ENCODE results near the gene ACBD3. TPM values are rescaled to one million over a fixed set of nuclear protein-coding genes. Genes with fewer than 3 reads are reported as not detected.
A peak's percentile ranks its signal among the peaks of the same experiment; 100 is the strongest.

ACBD3 gene
- total and polyA plus RNA-seq, 5 donors = 9.5 to 38.4 (median 26.4) TPM

- intact Hi-C loops (cut with DNase I) = no loop called here
- H3K4me3 ChIP-seq (ENCODE audit: low read length) = peak overlapping the region; percentile 80
- peak; percentile 76 to 77 for ATAC-seq
- no peaks in the 10 kb centered on the region for H3K9me3 ChIP-seq (ENCODE audit: control insufficient read depth, low read length)
- H3K27ac ChIP-seq (ENCODE audit: low read length) = peak overlapping the region; percentile 99
- H3K4me1 ChIP-seq (ENCODE audit: control insufficient read depth, insufficient read depth, low read length) = peaks cover 5% of the 10 kb centered on the region
- peak; percentile 77 to 89 (median 88) for DNase-seq
- WGBS = under 1% methylated on average over 73 of the region's 73 CpGs
- no peaks in the 10 kb centered on the region for H3K27me3 ChIP-seq (ENCODE audit: control insufficient read depth, insufficient read depth)
Observed at GRCh38 chr1:226110249-226111097, 76.1 kb downstream of the ACBD3 start.

DNA sequence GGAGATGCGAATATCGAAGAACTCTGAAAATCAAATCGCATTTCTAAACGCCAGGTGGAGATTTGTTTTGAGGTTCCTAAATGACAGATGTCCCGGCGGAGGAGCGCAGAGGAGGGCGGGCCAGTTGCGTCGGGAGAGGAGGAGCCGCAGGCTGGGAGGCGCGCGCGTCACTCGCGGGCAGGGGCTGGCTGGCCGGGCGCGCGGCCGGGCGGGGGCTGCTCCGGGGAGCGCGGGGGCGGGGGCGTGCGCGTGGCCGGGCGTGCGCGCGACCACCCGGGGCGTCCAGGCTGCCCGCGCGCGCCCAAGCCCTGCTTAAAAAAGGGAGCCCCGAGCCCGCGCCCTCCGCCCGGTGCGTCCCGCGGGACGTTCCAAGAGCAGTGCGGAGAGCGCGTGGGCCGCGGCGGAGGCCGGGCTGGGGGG lies 76.7 kb downstream of the ACBD3 start:
- peak; percentile 91 to 95 for ATAC-seq
- intact Hi-C loops (cut with DNase I) = no loop called here
- under 1% methylated on average over 57 of the region's 57 CpGs for WGBS

GRCh38 chr1:226108935-226109828 lies 77.4 kb downstream of the ACBD3 start:
- ATAC-seq (peak; percentile 61 to 68), DNase-seq (peak; percentile 50 to 77 (median 73))
- Histone ChIP-seq H3K9me3 (ENCODE audit: control insufficient read depth, low read length) (no peaks in the 10 kb centered on the region), H3K27ac (ENCODE audit: low read length) (peak overlapping the region; percentile 97), H3K4me1 (ENCODE audit: control insufficient read depth, insufficient read depth, low read length) (peaks cover 5% of the 10 kb centered on the region), H3K4me3 (ENCODE audit: low read length) (peak overlapping the region; percentile 80), H3K27me3 (ENCODE audit: control insufficient read depth, insufficient read depth) (no peaks in the 10 kb centered on the region)
- intact Hi-C loops (cut with DNase I) = no loop called here
- 8% methylated on average over 23 of the region's 23 CpGs for WGBS

More for the DNA sequence above, 76.7 kb downstream of the ACBD3 start:
- H3K4me1 ChIP-seq (ENCODE audit: control insufficient read depth, insufficient read depth, low read length) = peaks cover 5% of the 10 kb centered on the region
- no peaks in the 10 kb centered on the region for H3K9me3 ChIP-seq (ENCODE audit: control insufficient read depth, low read length)
- H3K27me3 ChIP-seq (ENCODE audit: control insufficient read depth, insufficient read depth) = no peaks in the 10 kb centered on the region
- peak overlapping the region; percentile 99 for H3K27ac ChIP-seq (ENCODE audit: low read length)
- peak overlapping the region; percentile 80 for H3K4me3 ChIP-seq (ENCODE audit: low read length)
- DNase-seq = peak; percentile 91 to 97 (median 96)

GRCh38 chr1:226107471-226108460 lies 78.8 kb downstream of the ACBD3 start:
- Histone ChIP-seq H3K4me3 (ENCODE audit: low read length) (no peak overlapping the region), H3K27ac (ENCODE audit: low read length) (no peak overlapping the region), H3K9me3 (ENCODE audit: control insufficient read depth, low read length) (no peaks in the 10 kb centered on the region), H3K4me1 (ENCODE audit: control insufficient read depth, insufficient read depth, low read length) (peaks cover 5% of the 10 kb centered on the region), H3K27me3 (ENCODE audit: control insufficient read depth, insufficient read depth) (no peaks in the 10 kb centered on the region)
- 75% methylated on average over 3 of the region's 3 CpGs for WGBS
- intact Hi-C loops (cut with DNase I) = no loop called here
- DNase-seq (no peak), ATAC-seq (no peak)

DNA sequence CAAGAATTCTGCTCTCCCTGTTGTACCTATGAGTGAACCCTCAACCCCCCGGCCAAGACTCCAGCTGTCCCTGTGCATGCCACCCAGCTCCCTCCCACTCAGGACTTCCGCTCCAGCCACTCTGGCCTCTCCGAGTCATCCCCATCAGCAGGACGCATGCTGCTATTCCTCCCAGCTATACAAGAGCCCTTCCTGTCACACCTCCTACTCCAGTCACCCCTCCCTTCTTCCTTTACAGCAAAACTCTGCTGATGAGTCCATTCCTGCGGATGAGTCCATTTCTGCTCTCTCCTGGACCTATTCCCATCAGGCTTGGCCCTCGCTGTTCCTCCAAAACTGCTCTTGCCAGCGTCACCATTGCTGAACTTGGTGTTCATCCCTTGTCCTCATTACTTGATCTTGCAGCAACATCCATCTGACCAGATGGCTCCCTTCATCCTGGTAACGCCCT lies 81.8 kb downstream of the ACBD3 start:
- 58% methylated on average over 8 of the region's 8 CpGs for WGBS
- no peak overlapping the region for H3K4me3 ChIP-seq (ENCODE audit: low read length)
- H3K27ac ChIP-seq (ENCODE audit: low read length) = no peak overlapping the region
- no peaks in the 10 kb centered on the region for H3K9me3 ChIP-seq (ENCODE audit: control insufficient read depth, low read length)
- no peaks in the 10 kb centered on the region for H3K27me3 ChIP-seq (ENCODE audit: control insufficient read depth, insufficient read depth)
- no peaks in the 10 kb centered on the region for H3K4me1 ChIP-seq (ENCODE audit: control insufficient read depth, insufficient read depth, low read length)
- ATAC-seq = no peak
- intact Hi-C loops (cut with DNase I) = no loop called here
- no peak for DNase-seq

- 13% methylated on average over 32 of the region's 32 CpGs for WGBS
- no peaks in the 10 kb centered on the region for H3K4me1 ChIP-seq (ENCODE audit: control insufficient read depth, insufficient read depth, low read length)
- intact Hi-C loops (cut with DNase I) = no loop called here
- H3K27me3 ChIP-seq (ENCODE audit: control insufficient read depth, insufficient read depth) = no peaks in the 10 kb centered on the region
- peak overlapping the region; percentile 76 for H3K4me3 ChIP-seq (ENCODE audit: low read length)
- peak; percentile 51 to 60 for ATAC-seq
- no peak overlapping the region for H3K27ac ChIP-seq (ENCODE audit: low read length)
- peak in 2 of 3 donors; percentile 74 to 75 for DNase-seq
- H3K9me3 ChIP-seq (ENCODE audit: control insufficient read depth, low read length) = no peaks in the 10 kb centered on the region
Observed at GRCh38 chr1:226100436-226101391, 85.8 kb downstream of the ACBD3 start.

DNA sequence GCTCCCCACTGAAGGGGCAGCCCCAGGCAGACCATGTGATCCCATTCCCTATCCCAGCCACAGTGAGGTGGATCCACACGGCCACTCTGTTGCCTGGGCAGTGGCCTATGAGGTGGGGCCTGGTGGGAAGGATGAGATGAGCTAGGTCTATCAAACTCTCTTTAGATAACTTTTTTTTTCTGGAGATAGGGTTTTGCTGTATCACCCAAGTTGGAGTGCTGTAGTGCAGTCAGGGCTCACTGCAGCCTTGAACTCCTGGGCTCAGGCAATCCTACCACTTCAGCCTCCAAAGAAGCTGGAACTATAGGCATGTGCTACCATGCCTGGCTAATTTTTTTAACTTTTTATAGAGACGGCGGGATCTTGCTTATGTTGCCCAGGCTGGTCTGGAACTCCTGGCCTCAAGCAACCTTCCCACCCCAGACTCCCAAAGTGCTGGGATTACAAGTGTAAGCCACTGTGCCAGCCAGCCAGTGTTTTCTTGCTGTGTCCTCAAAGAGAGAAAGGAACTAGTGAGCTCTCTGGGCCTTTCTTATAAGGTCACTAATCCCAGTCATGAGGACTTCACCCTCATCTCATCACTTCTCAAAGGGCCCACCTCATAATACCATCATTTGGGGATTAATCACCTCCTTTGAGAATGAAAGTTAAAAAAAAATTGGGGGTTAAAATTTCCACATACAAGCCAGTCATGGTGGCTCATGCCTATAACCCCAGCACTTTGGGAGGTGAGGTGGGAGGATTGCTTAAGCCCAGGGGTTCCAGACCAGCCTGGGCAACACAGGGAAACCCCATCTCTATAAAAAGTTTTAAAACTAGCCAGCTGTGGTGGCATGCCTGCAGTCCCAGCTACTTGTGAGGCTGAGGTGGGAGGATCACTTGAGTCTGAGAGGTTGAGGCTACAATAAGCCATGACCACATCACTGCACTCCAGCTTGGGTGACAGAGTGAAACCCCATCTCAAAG lies 87.4 kb downstream of the ACBD3 start:
- intact Hi-C loops (cut with DNase I) = no loop called here
- H3K9me3 ChIP-seq (ENCODE audit: control insufficient read depth, low read length) = no peaks in the 10 kb centered on the region
- WGBS = 91% methylated on average over 3 of the region's 3 CpGs
- no peaks in the 10 kb centered on the region for H3K4me1 ChIP-seq (ENCODE audit: control insufficient read depth, insufficient read depth, low read length)
- no peaks in the 10 kb centered on the region for H3K27me3 ChIP-seq (ENCODE audit: control insufficient read depth, insufficient read depth)
- ATAC-seq (no peak), DNase-seq (no peak)
- no peak overlapping the region for H3K4me3 ChIP-seq (ENCODE audit: low read length)
- no peak overlapping the region for H3K27ac ChIP-seq (ENCODE audit: low read length)

DNA sequence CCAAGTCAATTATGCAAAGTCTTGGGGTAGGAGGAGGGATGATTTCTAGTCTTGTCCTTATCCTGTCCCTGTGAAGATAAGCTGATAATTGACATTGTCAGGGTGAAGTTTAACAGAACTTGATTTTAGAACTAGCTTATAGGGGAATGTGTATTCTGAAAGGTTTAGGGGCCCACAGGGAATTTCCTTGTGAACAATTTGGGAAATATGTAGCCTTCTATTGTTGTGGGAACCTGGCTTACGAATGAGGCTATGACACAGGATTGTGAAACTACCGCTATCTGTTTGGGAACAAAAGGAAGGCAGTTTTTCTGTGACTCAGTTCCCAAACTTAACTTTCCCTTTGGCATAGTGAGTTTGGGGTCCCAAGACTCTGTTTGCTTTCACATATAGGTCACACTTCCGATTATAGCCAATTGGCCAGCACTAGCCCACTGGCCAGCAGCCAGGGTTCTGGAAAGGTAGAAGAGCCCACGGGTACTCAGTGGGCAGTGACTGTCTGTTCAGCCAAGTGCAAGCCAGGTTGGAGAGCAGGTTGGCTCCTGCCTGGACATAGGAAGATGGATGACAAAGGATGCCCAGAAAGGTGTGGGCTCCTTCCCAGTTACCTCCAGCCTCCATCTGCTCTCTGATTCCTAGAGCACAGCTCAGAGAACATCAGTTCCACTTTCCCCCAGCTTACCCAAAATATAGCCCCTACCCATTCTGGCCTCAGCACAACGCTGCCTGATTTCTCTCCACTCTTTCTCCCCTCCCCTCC lies 88.5 kb downstream of the ACBD3 start:
- H3K27me3 ChIP-seq (ENCODE audit: control insufficient read depth, insufficient read depth) = no peaks in the 10 kb centered on the region
- H3K9me3 ChIP-seq (ENCODE audit: control insufficient read depth, low read length) = no peaks in the 10 kb centered on the region
- WGBS = 76% methylated on average over 5 of the region's 5 CpGs
- intact Hi-C loops (cut with DNase I) = no loop called here
- no peak overlapping the region for H3K27ac ChIP-seq (ENCODE audit: low read length)
- H3K4me1 ChIP-seq (ENCODE audit: control insufficient read depth, insufficient read depth, low read length) = no peaks in the 10 kb centered on the region
- no peak for DNase-seq
- ATAC-seq = no peak
- H3K4me3 ChIP-seq (ENCODE audit: low read length) = no peak overlapping the region
